ENCODE data around the gene CELSR1.
A peak's percentile ranks its signal among the peaks of the same experiment; 100 is the strongest.

Gene CELSR1

GRCh38 chr22:46336119-46337078 is 201.0 kb downstream of the CELSR1 start:
- no peaks in the 10 kb centered on the region for H3K9me3 Mint-ChIP-seq
- H3K4me3 Mint-ChIP-seq = peak overlapping the region; percentile 93 to 98 (median 94)
- peaks cover 36% of the 10 kb centered on the region for H3K36me3 Mint-ChIP-seq (ENCODE audit: low read depth)
- H3K4me1 Mint-ChIP-seq = peaks cover 21% of the 10 kb centered on the region
- H3K27ac Mint-ChIP-seq = peak overlapping the region; percentile 60 to 98 (median 91)
- H3K27me3 Mint-ChIP-seq (ENCODE audit: low read depth) = no peaks in the 10 kb centered on the region
- no peak for TF ChIP-seq CTCF (IDR thresholded peaks at IDR 0.05; ENCODE audit: unreplicated experiment in 3 of 3)

GRCh38 chr22:46335201-46336118 is 202.0 kb downstream of the CELSR1 start, which contains the start of gene TRMU:
Gene TRMU, plus strand, starts transcription at chr22:46335714. Its CDS starts 51 bp downstream, at chr22:46335765.
- peaks cover 21% of the 10 kb centered on the region for H3K4me1 Mint-ChIP-seq
- peaks cover 30% of the 10 kb centered on the region for H3K36me3 Mint-ChIP-seq (ENCODE audit: low read depth)
- no peak for TF ChIP-seq CTCF (IDR thresholded peaks at IDR 0.05; ENCODE audit: unreplicated experiment in 3 of 3)

DNA sequence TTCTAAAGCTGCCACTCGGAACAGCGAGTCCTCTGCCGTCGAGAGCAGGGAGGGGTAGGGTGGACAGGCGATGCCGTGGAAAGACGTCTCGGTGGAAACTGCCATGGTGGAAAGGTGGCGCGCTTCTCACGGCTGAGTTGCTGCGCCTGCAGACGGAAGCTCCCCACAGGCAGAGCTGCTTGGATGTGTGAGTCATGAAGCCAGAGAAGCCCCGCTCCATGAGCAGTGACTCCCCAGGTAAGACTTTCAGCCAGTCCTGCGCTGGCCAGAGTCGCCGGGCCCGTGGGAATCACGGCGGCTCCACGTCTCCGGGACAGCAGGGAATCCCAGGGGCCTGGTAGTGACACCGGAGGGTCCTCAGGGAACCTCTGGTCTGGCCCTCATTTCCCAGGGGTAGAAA is 205.9 kb downstream of the CELSR1 start:
- Mint-ChIP-seq H3K4me1 (peaks cover 7% of the 10 kb centered on the region), H3K36me3 (ENCODE audit: low read depth) (peaks cover 12% of the 10 kb centered on the region), H3K27ac (no peak overlapping the region), H3K27me3 (ENCODE audit: low read depth) (no peaks in the 10 kb centered on the region), H3K4me3 (no peak overlapping the region), H3K9me3 (no peaks in the 10 kb centered on the region)
- TF ChIP-seq CTCF (IDR thresholded peaks at IDR 0.05; ENCODE audit: unreplicated experiment in 3 of 3) = no peak

More at GRCh38 chr22:46335201-46336118, 202.0 kb downstream of the CELSR1 start, which contains the start of gene TRMU:
- no peaks in the 10 kb centered on the region for H3K27me3 Mint-ChIP-seq (ENCODE audit: low read depth)
- H3K27ac Mint-ChIP-seq = peak within 1 kb of the TSS; percentile 95 to 98 (median 98)
- H3K4me3 Mint-ChIP-seq = peak within 1 kb of the TSS; percentile 93 to 98 (median 94)
- no peaks in the 10 kb centered on the region for H3K9me3 Mint-ChIP-seq

DNA sequence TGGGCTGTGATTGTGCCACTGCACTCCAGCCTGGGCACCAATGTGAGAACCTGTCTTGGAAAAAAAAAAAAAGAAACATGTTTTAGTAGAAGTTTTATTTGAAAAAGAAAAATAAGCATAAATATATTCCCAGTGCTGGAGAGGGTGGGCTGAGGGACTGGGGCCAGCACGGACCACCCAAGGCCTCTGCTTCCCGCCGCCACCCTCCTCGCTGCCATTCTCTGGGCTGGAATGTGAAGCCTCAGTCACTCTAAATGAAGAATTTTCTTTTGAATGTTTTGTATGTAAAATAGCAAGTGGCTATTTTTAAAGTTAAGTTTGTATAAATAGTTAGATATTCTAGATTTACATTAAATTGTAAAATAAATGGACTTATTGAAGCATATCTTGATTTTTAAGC is 207.0 kb downstream of the CELSR1 start:
- Mint-ChIP-seq H3K27ac (no peak overlapping the region), H3K9me3 (no peaks in the 10 kb centered on the region), H3K4me1 (peaks cover 4% of the 10 kb centered on the region), H3K36me3 (ENCODE audit: low read depth) (peaks cover 16% of the 10 kb centered on the region), H3K4me3 (no peak overlapping the region), H3K27me3 (ENCODE audit: low read depth) (no peaks in the 10 kb centered on the region)
- TF ChIP-seq CTCF (IDR thresholded peaks at IDR 0.05; ENCODE audit: unreplicated experiment in 3 of 3) = no peak

DNA sequence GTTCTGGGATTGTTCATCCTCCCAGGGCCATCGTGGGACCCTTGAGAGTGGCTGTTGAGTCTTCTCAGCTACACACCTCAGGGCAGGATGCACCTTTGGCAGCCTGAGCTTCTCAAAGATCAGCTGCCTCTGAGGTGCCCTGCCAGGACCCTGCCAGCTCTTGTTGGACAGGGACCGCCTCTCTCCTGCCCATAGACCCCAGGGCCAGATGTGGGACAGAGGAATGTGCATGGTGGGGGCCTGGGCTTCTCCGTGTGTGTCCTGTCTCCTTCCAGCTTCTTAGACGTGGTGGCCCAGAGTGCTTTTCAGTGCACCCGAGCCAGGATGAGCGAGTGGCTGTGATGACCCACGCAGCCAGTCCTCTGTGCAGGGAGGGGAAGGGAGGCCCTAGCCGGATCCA is 207.8 kb downstream of the CELSR1 start:
- no peak for TF ChIP-seq CTCF (IDR thresholded peaks at IDR 0.05; ENCODE audit: unreplicated experiment in 3 of 3)
- no peaks in the 10 kb centered on the region for H3K4me1 Mint-ChIP-seq
- H3K36me3 Mint-ChIP-seq (ENCODE audit: low read depth) = peaks cover 16% of the 10 kb centered on the region
- H3K9me3 Mint-ChIP-seq = no peaks in the 10 kb centered on the region
- no peaks in the 10 kb centered on the region for H3K27me3 Mint-ChIP-seq (ENCODE audit: low read depth)
- H3K27ac Mint-ChIP-seq = no peak overlapping the region
- H3K4me3 Mint-ChIP-seq = no peak overlapping the region
